OCI-LY7 (cell line): ENCODE data around the gene CA10. TPM values are rescaled to one million over a fixed set of nuclear protein-coding genes. Genes with fewer than 3 reads are reported as not detected.

Source experiments
- BruUV-seq: library from RNA; stranded (reverse); fragments of 400-500 nt; replicated peaks from 2 replicates; lab custom pipeline; 2021; lab: Mats Ljungman, UMichigan
- CTCF ChIA-PET: fragments of 300-600 bp; sonication (Branson Sonifier 250); formaldehyde crosslinking; loops from one replicate; lab custom pipeline; 2022; ENCODE audit warnings: antibody characterized with exemption; ENCODE audit not compliant: unreplicated experiment; lab: Charles Lee
- POLR2A ChIA-PET: fragments of 300-600 bp; sonication (Branson Sonifier 250); formaldehyde crosslinking; loops from one replicate; lab custom pipeline; 2022; ENCODE audit warnings: antibody characterized with exemption; lab: Charles Lee
- DNase-seq: peaks from one replicate; pipeline ENCODE4 v3.0.0-alpha.2; 2015; ENCODE audit warnings: low spot score
- H2AFZ ChIP-seq: fragments of 200-600 bp; sonication (generic), shearing (Covaris generic); 2 replicates; pipeline ENCODE4 v1.6.1; 2014; ENCODE audit warnings: mild to moderate bottlenecking, antibody characterized with exemption, low read length, moderate library complexity
- H3K27ac ChIP-seq: fragments of 200-600 bp; sonication (generic); 2 replicates; pipeline ENCODE4 v1.5.1; 2014; ENCODE audit warnings: mixed run types, low read depth, mild to moderate bottlenecking, moderate library complexity, low read length, inconsistent platforms; ENCODE audit not compliant: poor library complexity, severe bottlenecking
- H3K36me3 ChIP-seq: fragments of 200-600 bp; sonication (generic); 2 replicates; pipeline ENCODE4 v1.6.1; 2014; ENCODE audit warnings: mild to moderate bottlenecking, antibody characterized with exemption, low read length, moderate library complexity, mixed read lengths; ENCODE audit not compliant: insufficient read depth
- H3K4me1 ChIP-seq: fragments of 200-600 bp; sonication (generic); 2 replicates; pipeline ENCODE4 v1.5.1; 2014; ENCODE audit warnings: mild to moderate bottlenecking, low read length; ENCODE audit not compliant: insufficient read depth, poor library complexity, severe bottlenecking
- H3K4me2 ChIP-seq: fragments of 200-600 bp; sonication (generic); 2 replicates; pipeline ENCODE4 v1.6.1; 2014; ENCODE audit warnings: mild to moderate bottlenecking, low read length
- H3K4me3 ChIP-seq: fragments of 200-600 bp; sonication (generic); 2 replicates; pipeline ENCODE4 v1.5.1; 2014; ENCODE audit warnings: mild to moderate bottlenecking, low read depth, low read length; ENCODE audit not compliant: poor library complexity, severe bottlenecking
- H3K79me2 ChIP-seq: fragments of 200-600 bp; sonication (generic); 2 replicates; pipeline ENCODE4 v1.6.1; 2016; ENCODE audit warnings: low read depth, mild to moderate bottlenecking, low read length, moderate library complexity, mixed read lengths; ENCODE audit not compliant: insufficient read depth
- H3K9me2 ChIP-seq: fragments of 200-600 bp; sonication (generic); 2 replicates; pipeline ENCODE4 v1.6.1; 2016; ENCODE audit warnings: mild to moderate bottlenecking, low read length, mixed read lengths; ENCODE audit not compliant: insufficient read depth
- H3K9me3 ChIP-seq: fragments of 200-600 bp; sonication (generic); 2 replicates; pipeline ENCODE4 v1.6.1; 2014; ENCODE audit warnings: mild to moderate bottlenecking, mixed run types, low read length, mixed read lengths
- H4K20me1 ChIP-seq: fragments of 200-600 bp; sonication (generic); 2 replicates; pipeline ENCODE4 v1.6.1; 2014; ENCODE audit warnings: mild to moderate bottlenecking, antibody characterized with exemption, low read length, moderate library complexity, mixed read lengths; ENCODE audit not compliant: insufficient read depth
- CTCF ChIP-seq: fragments of 200-600 bp; sonication (generic); conservative IDR thresholded peaks from 2 replicates; pipeline ENCODE4 v1.5.1; 2014; ENCODE audit warnings: mild to moderate bottlenecking, antibody characterized with exemption, low read length, moderate library complexity, mixed read lengths
- EZH2phosphoT487 ChIP-seq: fragments of 200-600 bp; sonication (generic); IDR thresholded peaks from 2 replicates; pipeline ENCODE4 v1.6.1; 2018; ENCODE audit warnings: low read depth, borderline replicate concordance, mild to moderate bottlenecking, mixed run types, antibody characterized with exemption, low read length, moderate library complexity, mixed read lengths
- intact Hi-C: fragments of 100-400 bp; cut with micrococcal nuclease; formaldehyde crosslinking; loops from one replicate; pipeline ENCODE4 v1.10.0; 2022; ENCODE audit not compliant: unreplicated experiment
- total RNA-seq, 2 experiments: library from RNA; depleted of rRNA in 1 of 2; stranded (reverse); fragments of >200 nt in 1 of 2; shearing (Covaris generic) in 1 of 2; gene quantifications; 2 replicates each; pipeline ENCODE4 v1.2.3, GENCODE V29; 2014 to 2022

CA10 gene
- total RNA-seq, 2 experiments from 2014 or later = not detected

GRCh38 chr17:51703361-51704341 lies 454.9 kb downstream of the CA10 start:
- Histone ChIP-seq H3K36me3 (no peaks in the 10 kb centered on the region), H3K27ac (no peak overlapping the region), H2AFZ (no peak overlapping the region), H3K4me3 (no peak overlapping the region), H3K4me2 (no peak overlapping the region), H3K9me3 (no peaks in the 10 kb centered on the region), H4K20me1 (no peaks in the 10 kb centered on the region), H3K9me2 (no peaks in the 10 kb centered on the region), H3K4me1 (no peaks in the 10 kb centered on the region), H3K79me2 (no peaks in the 10 kb centered on the region)
- POLR2A ChIA-PET = no interaction called here
- TF ChIP-seq CTCF = no peak
- no peak for TF ChIP-seq EZH2phosphoT487
- BruUV-seq = no TSS peak
- intact Hi-C loops = no loop called here
- DNase-seq = no peak
- CTCF ChIA-PET = no interaction called here

- no peak for DNase-seq
- no peaks in the 10 kb centered on the region for H4K20me1 ChIP-seq
- H3K4me1 ChIP-seq = no peaks in the 10 kb centered on the region
- H3K9me2 ChIP-seq = no peaks in the 10 kb centered on the region
- H2AFZ ChIP-seq = no peak overlapping the region
- no peak overlapping the region for H3K4me3 ChIP-seq
- no peaks in the 10 kb centered on the region for H3K79me2 ChIP-seq
- CTCF ChIA-PET = no interaction called here
- no peak overlapping the region for H3K27ac ChIP-seq
- TF ChIP-seq CTCF (no peak), EZH2phosphoT487 (no peak)
- BruUV-seq = no TSS peak
- intact Hi-C loops = no loop called here
- POLR2A ChIA-PET = no interaction called here
- no peaks in the 10 kb centered on the region for H3K36me3 ChIP-seq
- no peaks in the 10 kb centered on the region for H3K9me3 ChIP-seq
- H3K4me2 ChIP-seq = no peak overlapping the region
These were observed 455.6 kb downstream of the CA10 start for GRCh38 chr17:51702963-51703360.

GRCh38 chr17:51701501-51701900 lies 457.0 kb downstream of the CA10 start:
- POLR2A ChIA-PET = no interaction called here

More at GRCh38 chr17:51701501-51701900, 457.0 kb downstream of the CA10 start:
- Histone ChIP-seq H3K27ac (no peak overlapping the region), H3K36me3 (no peaks in the 10 kb centered on the region), H4K20me1 (no peaks in the 10 kb centered on the region), H3K4me1 (no peaks in the 10 kb centered on the region), H3K4me3 (no peak overlapping the region), H3K9me3 (no peaks in the 10 kb centered on the region), H3K4me2 (no peak overlapping the region), H3K79me2 (no peaks in the 10 kb centered on the region), H2AFZ (no peak overlapping the region), H3K9me2 (no peaks in the 10 kb centered on the region)
- no peak for DNase-seq
- intact Hi-C loops = no loop called here
- BruUV-seq = no TSS peak
- TF ChIP-seq CTCF (no peak), EZH2phosphoT487 (no peak)
- CTCF ChIA-PET = no interaction called here
